Panc1 (cell line): Measurements from ENCODE around the gene GATAD2B.

ENCODE experiments used
- POLR2AphosphoS5 ChIP-seq: IDR thresholded peaks from 2 replicates; pipeline ENCODE4 v1.6.1; 2012; ENCODE audit warnings: mild to moderate bottlenecking, low read depth, low read length, moderate library complexity
- SIN3A ChIP-seq: IDR thresholded peaks from 2 replicates; pipeline ENCODE4 v1.6.1; 2012; ENCODE audit warnings: low read depth, mild to moderate bottlenecking, low read length, moderate library complexity, borderline replicate concordance; ENCODE audit not compliant: insufficient read depth
- TF ChIP-seq, protein P1 (sequence below): fragments of 450-650 bp; IDR thresholded peaks from 2 replicates; pipeline ENCODE4 v1.5.1; 2017; ENCODE audit warnings: mild to moderate bottlenecking

DNA sequence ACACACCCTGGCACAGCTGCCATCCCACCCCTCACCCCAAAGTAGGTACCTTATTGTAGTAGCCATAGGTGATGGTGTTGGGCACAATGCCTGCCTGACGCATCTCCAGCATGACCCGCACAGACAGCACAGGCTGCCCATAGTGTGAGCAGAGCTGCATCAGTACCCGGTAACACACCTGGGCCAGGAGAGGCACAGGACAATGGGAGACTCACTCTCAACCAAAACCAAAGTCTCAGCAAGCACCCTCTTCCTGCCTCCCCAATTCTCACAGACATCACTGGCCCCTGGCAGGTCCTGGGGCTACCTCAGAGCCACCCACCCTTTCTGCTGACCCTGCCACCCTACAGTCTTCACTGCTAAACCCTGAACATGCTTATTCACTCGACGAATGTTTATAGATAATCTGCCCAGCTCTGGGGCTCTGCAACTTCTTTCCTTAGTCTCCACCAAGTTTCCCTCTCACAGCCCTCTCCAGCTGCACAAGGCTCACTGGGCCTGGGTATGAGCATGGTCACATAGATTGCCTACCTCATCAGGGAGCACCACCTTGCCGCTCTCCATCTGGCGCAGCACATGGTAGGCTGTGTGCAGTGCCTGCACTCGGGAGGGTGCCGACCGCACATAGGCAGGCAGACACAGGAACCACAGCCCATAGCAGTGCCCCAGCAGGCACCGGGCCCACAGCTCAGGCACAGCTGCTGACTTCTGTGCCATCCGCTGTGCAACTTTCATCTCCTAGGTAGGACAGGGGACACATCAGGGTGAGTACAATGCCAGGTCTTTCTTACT lies 13.4 kb upstream of the GATAD2B start:
- TF ChIP-seq, protein P1, sequence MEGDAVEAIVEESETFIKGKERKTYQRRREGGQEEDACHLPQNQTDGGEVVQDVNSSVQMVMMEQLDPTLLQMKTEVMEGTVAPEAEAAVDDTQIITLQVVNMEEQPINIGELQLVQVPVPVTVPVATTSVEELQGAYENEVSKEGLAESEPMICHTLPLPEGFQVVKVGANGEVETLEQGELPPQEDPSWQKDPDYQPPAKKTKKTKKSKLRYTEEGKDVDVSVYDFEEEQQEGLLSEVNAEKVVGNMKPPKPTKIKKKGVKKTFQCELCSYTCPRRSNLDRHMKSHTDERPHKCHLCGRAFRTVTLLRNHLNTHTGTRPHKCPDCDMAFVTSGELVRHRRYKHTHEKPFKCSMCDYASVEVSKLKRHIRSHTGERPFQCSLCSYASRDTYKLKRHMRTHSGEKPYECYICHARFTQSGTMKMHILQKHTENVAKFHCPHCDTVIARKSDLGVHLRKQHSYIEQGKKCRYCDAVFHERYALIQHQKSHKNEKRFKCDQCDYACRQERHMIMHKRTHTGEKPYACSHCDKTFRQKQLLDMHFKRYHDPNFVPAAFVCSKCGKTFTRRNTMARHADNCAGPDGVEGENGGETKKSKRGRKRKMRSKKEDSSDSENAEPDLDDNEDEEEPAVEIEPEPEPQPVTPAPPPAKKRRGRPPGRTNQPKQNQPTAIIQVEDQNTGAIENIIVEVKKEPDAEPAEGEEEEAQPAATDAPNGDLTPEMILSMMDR, result no peak
- no peak for TF ChIP-seq POLR2AphosphoS5
- no peak for TF ChIP-seq SIN3A
